Astrocyte (in vitro differentiated cells and primary cell): ENCODE measurements around the gene MKNK2. TPM values are rescaled to one million over a fixed set of nuclear protein-coding genes. Genes with fewer than 3 reads are reported as not detected.
A peak's percentile ranks its signal among the peaks of the same experiment; 100 is the strongest.

Source experiments
- DNase-seq: peaks from one replicate; pipeline ENCODE4 v3.0.0-alpha.2; 2010; ENCODE audit warnings: low read depth
- FAIRE-seq: peaks from 2 replicates; lab custom pipeline; 2011; peaks lifted over from hg19 to GRCh38; lab: Jason Lieb, UNC
- H2AFZ ChIP-seq: 2 replicates; pipeline ENCODE4 v1.6.0; 2012; ENCODE audit warnings: low read depth, low read length, inconsistent platforms
- H3K27ac ChIP-seq: 2 replicates; pipeline ENCODE4 v1.5.1; 2011; ENCODE audit warnings: low read depth, low read length, inconsistent platforms
- H3K27me3 ChIP-seq: 2 replicates; pipeline ENCODE4 v1.6.0; 2011; ENCODE audit warnings: low read length, inconsistent platforms; ENCODE audit not compliant: insufficient read depth
- H3K36me3 ChIP-seq: 2 replicates; pipeline ENCODE4 v1.5.1; 2011; ENCODE audit warnings: low read length, inconsistent platforms; ENCODE audit not compliant: insufficient read depth
- H3K4me1 ChIP-seq: 2 replicates; pipeline ENCODE4 v1.5.1; 2011; ENCODE audit warnings: low read length, inconsistent platforms; ENCODE audit not compliant: insufficient read depth
- H3K4me2 ChIP-seq: 2 replicates; pipeline ENCODE4 v1.6.0; 2012; ENCODE audit warnings: low read length, inconsistent platforms
- H3K4me3 ChIP-seq: 2 replicates; pipeline ENCODE4 v1.5.1; 2011; ENCODE audit warnings: low read depth, mild to moderate bottlenecking, low read length, inconsistent platforms; ENCODE audit not compliant: insufficient read depth
- H3K79me2 ChIP-seq: 2 replicates; pipeline ENCODE4 v1.6.0; 2012; ENCODE audit warnings: mild to moderate bottlenecking, low read length, inconsistent platforms; ENCODE audit not compliant: insufficient read depth
- H3K9ac ChIP-seq: 2 replicates; pipeline ENCODE4 v1.6.0; 2012; ENCODE audit warnings: mild to moderate bottlenecking, low read length, inconsistent platforms
- H3K9me3 ChIP-seq: 2 replicates; pipeline ENCODE4 v1.5.1; 2012; ENCODE audit warnings: low read depth, mild to moderate bottlenecking, low read length, inconsistent platforms; ENCODE audit not compliant: insufficient read depth
- H4K20me1 ChIP-seq: 2 replicates; pipeline ENCODE4 v1.6.0; 2012; ENCODE audit warnings: low read length, inconsistent platforms; ENCODE audit not compliant: insufficient read depth
- H3K27ac Mint-ChIP-seq: one replicate; pipeline ENCODE4 v1.8.0; 2021; ENCODE audit warnings: mild to moderate bottlenecking, mixed read lengths; ENCODE audit not compliant: unreplicated experiment
- H3K27me3 Mint-ChIP-seq: one replicate; pipeline ENCODE4 v1.8.0; 2021; ENCODE audit warnings: low read depth, mixed read lengths; ENCODE audit not compliant: unreplicated experiment
- H3K36me3 Mint-ChIP-seq: one replicate; pipeline ENCODE4 v1.8.0; 2021; ENCODE audit warnings: low read depth, mixed read lengths; ENCODE audit not compliant: unreplicated experiment
- H3K4me1 Mint-ChIP-seq: one replicate; pipeline ENCODE4 v1.8.0; 2021; ENCODE audit warnings: low read depth, mixed read lengths; ENCODE audit not compliant: unreplicated experiment
- H3K4me3 Mint-ChIP-seq: one replicate; pipeline ENCODE4 v1.8.0; 2021; ENCODE audit warnings: mild to moderate bottlenecking, moderate library complexity, mixed read lengths; ENCODE audit not compliant: unreplicated experiment
- H3K9me3 Mint-ChIP-seq: one replicate; pipeline ENCODE4 v1.8.0; 2021; ENCODE audit warnings: mild to moderate bottlenecking, mixed read lengths; ENCODE audit not compliant: unreplicated experiment
- EZH2 ChIP-seq: IDR thresholded peaks from 2 replicates; pipeline ENCODE4 v1.6.1; 2012; ENCODE audit warnings: mild to moderate bottlenecking, low read length, inconsistent platforms; ENCODE audit not compliant: insufficient read depth
- total RNA-seq: library from RNA; stranded (reverse); gene quantifications from 2 replicates; pipeline ENCODE4 v1.2.1, GENCODE V29; 2021
- TF ChIP-seq, protein P1 (sequence below): IDR thresholded peaks from 2 replicates; pipeline ENCODE4 v1.5.1; 2011; ENCODE audit warnings: low read depth, mild to moderate bottlenecking, inconsistent platforms, low read length, moderate library complexity; ENCODE audit not compliant: insufficient read depth

Gene MKNK2
- total RNA-seq, 1 donor from 2014 or later: 146 TPM

- DNase-seq (no peak), FAIRE-seq (no peak)
- Histone ChIP-seq H3K4me1 (no peaks in the 10 kb centered on the region), H3K4me2 (no peak overlapping the region), H3K9me3 (no peaks in the 10 kb centered on the region), H3K27ac (no peak overlapping the region), H3K4me3 (no peak overlapping the region), H3K9ac (no peak overlapping the region), H2AFZ (no peak overlapping the region), H4K20me1 (peaks cover 58% of the 10 kb centered on the region), H3K36me3 (peaks cover 11% of the 10 kb centered on the region), H3K79me2 (peaks cover 40% of the 10 kb centered on the region), H3K27me3 (no peaks in the 10 kb centered on the region)
- Mint-ChIP-seq H3K27me3 (no peaks in the 10 kb centered on the region), H3K4me1 (peaks cover 10% of the 10 kb centered on the region), H3K36me3 (peaks cover 22% of the 10 kb centered on the region), H3K27ac (no peak overlapping the region), H3K9me3 (no peaks in the 10 kb centered on the region), H3K4me3 (no peak overlapping the region)
- TF ChIP-seq EZH2: no peak
- TF ChIP-seq, protein P1, sequence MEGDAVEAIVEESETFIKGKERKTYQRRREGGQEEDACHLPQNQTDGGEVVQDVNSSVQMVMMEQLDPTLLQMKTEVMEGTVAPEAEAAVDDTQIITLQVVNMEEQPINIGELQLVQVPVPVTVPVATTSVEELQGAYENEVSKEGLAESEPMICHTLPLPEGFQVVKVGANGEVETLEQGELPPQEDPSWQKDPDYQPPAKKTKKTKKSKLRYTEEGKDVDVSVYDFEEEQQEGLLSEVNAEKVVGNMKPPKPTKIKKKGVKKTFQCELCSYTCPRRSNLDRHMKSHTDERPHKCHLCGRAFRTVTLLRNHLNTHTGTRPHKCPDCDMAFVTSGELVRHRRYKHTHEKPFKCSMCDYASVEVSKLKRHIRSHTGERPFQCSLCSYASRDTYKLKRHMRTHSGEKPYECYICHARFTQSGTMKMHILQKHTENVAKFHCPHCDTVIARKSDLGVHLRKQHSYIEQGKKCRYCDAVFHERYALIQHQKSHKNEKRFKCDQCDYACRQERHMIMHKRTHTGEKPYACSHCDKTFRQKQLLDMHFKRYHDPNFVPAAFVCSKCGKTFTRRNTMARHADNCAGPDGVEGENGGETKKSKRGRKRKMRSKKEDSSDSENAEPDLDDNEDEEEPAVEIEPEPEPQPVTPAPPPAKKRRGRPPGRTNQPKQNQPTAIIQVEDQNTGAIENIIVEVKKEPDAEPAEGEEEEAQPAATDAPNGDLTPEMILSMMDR: no peak
Measured at GRCh38 chr19:2081873-2082810, 31.1 kb upstream of the MKNK2 start.

GRCh38 chr19:2080336-2080988, 29.4 kb upstream of the MKNK2 start:
- H3K36me3 ChIP-seq: peaks cover 13% of the 10 kb centered on the region
- H3K4me1 ChIP-seq: no peaks in the 10 kb centered on the region
- H2AFZ ChIP-seq: no peak overlapping the region
- Mint-ChIP-seq H3K36me3 (peaks cover 24% of the 10 kb centered on the region), H3K4me1 (peaks cover 5% of the 10 kb centered on the region), H3K27ac (no peak overlapping the region), H3K4me3 (peak overlapping the region; percentile 5), H3K27me3 (no peaks in the 10 kb centered on the region), H3K9me3 (no peaks in the 10 kb centered on the region)
- peaks cover 34% of the 10 kb centered on the region for H3K79me2 ChIP-seq
- no peak overlapping the region for H3K4me2 ChIP-seq
- peaks cover 50% of the 10 kb centered on the region for H4K20me1 ChIP-seq
- no peak overlapping the region for H3K4me3 ChIP-seq
- H3K27me3 ChIP-seq: no peaks in the 10 kb centered on the region
- DNase-seq: no peak
- FAIRE-seq: no peak
- TF ChIP-seq, protein P1: no peak
- no peak for TF ChIP-seq EZH2
- H3K27ac ChIP-seq: no peak overlapping the region
- no peaks in the 10 kb centered on the region for H3K9me3 ChIP-seq
- no peak overlapping the region for H3K9ac ChIP-seq
